Retinal pigment epithelial cell (primary cell): Measurements from ENCODE around the gene PCNA.
"Not testable (repeated sequence)": the region's sequence is repeated elsewhere in the genome, so short reads cannot be mapped to it uniquely, and the experiment has no call there.

Source experiments
- DNase-seq: peaks from one replicate; pipeline ENCODE4 v3.0.0-alpha.2; 2010; ENCODE audit warnings: low read depth
- H3K4me3 ChIP-seq: 2 replicates; pipeline ENCODE4 v1.5.1; 2011; ENCODE audit warnings: mild to moderate bottlenecking, low read length, control low read depth, moderate library complexity
- CTCF ChIP-seq: conservative IDR thresholded peaks from 2 replicates; pipeline ENCODE4 v1.5.1; 2011; ENCODE audit warnings: low read depth, low read length, control low read depth, inconsistent platforms

Gene PCNA

GRCh38 chr20:5085380-5085779 is 34.4 kb downstream of the PCNA start:
- DNase-seq, result no peak
- no peak for TF ChIP-seq CTCF
- H3K4me3 ChIP-seq, result no peak overlapping the region

GRCh38 chr20:5080384-5080877 is 39.3 kb downstream of the PCNA start:
- H3K4me3 ChIP-seq, result no peak overlapping the region
- DNase-seq, result no peak
- no peak for TF ChIP-seq CTCF

- no peak overlapping the region for H3K4me3 ChIP-seq
- TF ChIP-seq CTCF, result no peak
- no peak for DNase-seq
Measured at GRCh38 chr20:5078399-5078958, 41.3 kb downstream of the PCNA start.

DNA sequence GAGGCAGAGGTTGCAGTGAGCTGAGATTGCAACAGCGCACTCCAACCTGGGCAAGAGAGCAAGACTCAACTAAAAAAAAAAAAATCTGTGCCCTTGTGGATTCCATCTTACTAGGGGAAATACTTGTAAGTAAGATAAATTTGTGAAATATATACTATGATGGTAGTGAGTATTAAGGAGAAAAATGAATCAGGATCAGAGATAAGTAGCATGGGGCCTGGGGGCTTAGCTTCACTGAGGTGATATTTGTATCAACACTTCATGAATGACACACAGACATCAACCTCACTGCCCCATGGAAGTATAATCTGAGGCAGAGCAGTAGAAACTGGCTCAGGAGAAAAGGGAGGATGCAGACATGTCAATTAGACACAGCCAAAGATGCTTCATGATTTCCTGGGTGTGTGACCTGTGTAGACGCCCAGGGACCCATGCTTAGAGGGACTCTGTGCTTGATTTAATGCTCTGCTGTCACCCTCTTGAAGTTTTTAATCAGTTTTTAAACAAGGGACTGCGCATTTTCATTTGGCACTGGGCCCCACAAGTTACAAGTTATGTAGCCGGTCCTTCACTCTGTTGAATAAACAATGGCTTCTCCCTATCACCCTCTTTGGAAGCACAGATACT is 41.9 kb downstream of the PCNA start:
- no peak overlapping the region for H3K4me3 ChIP-seq
- no peak for TF ChIP-seq CTCF
- no peak for DNase-seq

- DNase-seq, result not testable (repeated sequence)
Measured at GRCh38 chr20:5076913-5077312, 42.8 kb downstream of the PCNA start.

DNA sequence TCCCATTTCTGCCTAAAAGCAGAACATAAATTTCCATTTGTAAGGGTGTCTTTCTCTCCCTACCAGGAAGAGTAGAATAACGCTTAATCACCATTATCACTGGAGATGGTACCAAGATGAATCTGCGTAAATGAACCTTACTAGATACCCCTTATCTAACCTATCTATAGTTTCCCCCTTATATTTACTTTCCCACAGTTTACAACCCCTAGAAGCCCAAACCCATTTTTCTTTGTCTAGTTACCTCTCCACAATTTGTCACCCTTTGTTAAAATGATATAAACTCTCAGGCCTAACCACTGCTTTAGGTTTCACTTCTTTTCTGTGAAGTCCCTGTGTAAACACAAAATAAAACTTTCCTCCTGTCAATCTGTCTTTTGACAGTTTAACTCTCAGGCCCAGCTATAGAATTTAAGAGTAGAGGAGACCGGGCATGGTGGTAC is 45.5 kb downstream of the PCNA start:
- no peak for TF ChIP-seq CTCF
- DNase-seq, result no peak
- H3K4me3 ChIP-seq, result no peak overlapping the region

More at GRCh38 chr20:5076913-5077312, 42.8 kb downstream of the PCNA start:
- not testable (repeated sequence) for H3K4me3 ChIP-seq

GRCh38 chr20:5073660-5074231 is 46.0 kb downstream of the PCNA start:
- TF ChIP-seq CTCF, result no peak

More at GRCh38 chr20:5073660-5074231, 46.0 kb downstream of the PCNA start:
- H3K4me3 ChIP-seq, result no peak overlapping the region
- no peak for DNase-seq
